Epithelial cell of esophagus (primary cell): ENCODE results near the gene AUTS2.

ENCODE experiments used
- DNase-seq: peaks from one replicate; pipeline ENCODE4 v3.0.0; 2010; ENCODE audit warnings: low read depth
- H3K4me3 ChIP-seq: 2 replicates; pipeline ENCODE4 v1.5.1; 2011; ENCODE audit warnings: mild to moderate bottlenecking, low read length, control low read depth
- TF ChIP-seq, protein P1 (sequence below): IDR thresholded peaks from 2 replicates; pipeline ENCODE4 v1.5.1; 2011; ENCODE audit warnings: low read depth, mild to moderate bottlenecking, low read length, control low read depth, inconsistent platforms; ENCODE audit not compliant: insufficient read depth; ENCODE audit errors: missing control alignments

The AUTS2 gene

GRCh38 chr7:69981646-69982045 is 383.4 kb downstream of the AUTS2 start:
- no peak overlapping the region for H3K4me3 ChIP-seq
- DNase-seq, result no peak
- TF ChIP-seq, protein P1, sequence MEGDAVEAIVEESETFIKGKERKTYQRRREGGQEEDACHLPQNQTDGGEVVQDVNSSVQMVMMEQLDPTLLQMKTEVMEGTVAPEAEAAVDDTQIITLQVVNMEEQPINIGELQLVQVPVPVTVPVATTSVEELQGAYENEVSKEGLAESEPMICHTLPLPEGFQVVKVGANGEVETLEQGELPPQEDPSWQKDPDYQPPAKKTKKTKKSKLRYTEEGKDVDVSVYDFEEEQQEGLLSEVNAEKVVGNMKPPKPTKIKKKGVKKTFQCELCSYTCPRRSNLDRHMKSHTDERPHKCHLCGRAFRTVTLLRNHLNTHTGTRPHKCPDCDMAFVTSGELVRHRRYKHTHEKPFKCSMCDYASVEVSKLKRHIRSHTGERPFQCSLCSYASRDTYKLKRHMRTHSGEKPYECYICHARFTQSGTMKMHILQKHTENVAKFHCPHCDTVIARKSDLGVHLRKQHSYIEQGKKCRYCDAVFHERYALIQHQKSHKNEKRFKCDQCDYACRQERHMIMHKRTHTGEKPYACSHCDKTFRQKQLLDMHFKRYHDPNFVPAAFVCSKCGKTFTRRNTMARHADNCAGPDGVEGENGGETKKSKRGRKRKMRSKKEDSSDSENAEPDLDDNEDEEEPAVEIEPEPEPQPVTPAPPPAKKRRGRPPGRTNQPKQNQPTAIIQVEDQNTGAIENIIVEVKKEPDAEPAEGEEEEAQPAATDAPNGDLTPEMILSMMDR, result no peak

- H3K4me3 ChIP-seq, result no peak overlapping the region
- DNase-seq, result no peak
- TF ChIP-seq, protein P1, result no peak
Observed at GRCh38 chr7:69982197-69982596, 383.9 kb downstream of the AUTS2 start.

DNA sequence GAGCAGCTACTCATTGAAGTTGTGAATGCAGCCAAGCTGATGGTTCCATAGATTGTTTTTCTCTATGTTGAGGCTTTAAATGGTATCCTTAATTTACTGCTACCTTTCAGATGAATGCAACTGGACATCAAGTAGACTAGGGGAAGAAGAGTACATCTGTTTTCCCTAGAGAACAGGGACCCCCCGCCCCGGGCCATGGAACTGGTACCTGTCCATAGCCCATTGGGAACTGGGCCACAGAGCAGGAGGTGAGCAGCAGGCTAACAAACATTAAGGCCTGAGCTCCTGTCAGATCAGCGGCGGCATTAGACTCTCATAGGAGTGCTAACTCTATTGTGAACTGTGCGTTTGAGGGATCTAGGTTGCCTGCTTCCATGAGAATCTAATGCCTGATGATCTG is 391.3 kb downstream of the AUTS2 start:
- DNase-seq, result no peak
- TF ChIP-seq, protein P1, result no peak

DNA sequence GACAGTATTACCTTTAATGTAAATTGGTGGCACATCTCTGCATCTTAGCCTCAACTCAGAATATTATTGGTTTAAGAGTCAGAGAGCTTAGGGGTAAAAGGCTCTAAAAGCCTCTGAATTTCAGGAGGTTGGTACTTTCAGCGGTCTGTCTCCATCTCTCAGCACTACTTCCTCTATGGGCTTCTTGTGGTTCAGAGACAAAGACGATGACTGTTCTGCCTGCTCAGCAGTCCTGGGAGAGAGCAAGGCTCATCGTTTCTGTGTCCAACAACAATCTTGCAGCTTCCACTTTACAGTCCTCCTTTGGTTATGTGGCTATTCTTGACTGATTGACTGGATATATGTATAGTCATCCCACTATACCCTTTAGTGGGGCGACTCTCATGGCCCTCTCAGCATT is 394.7 kb downstream of the AUTS2 start:
- no peak for DNase-seq
- H3K4me3 ChIP-seq, result no peak overlapping the region
- TF ChIP-seq, protein P1, result no peak

More for the DNA sequence above, 391.3 kb downstream of the AUTS2 start:
- no peak overlapping the region for H3K4me3 ChIP-seq

DNA sequence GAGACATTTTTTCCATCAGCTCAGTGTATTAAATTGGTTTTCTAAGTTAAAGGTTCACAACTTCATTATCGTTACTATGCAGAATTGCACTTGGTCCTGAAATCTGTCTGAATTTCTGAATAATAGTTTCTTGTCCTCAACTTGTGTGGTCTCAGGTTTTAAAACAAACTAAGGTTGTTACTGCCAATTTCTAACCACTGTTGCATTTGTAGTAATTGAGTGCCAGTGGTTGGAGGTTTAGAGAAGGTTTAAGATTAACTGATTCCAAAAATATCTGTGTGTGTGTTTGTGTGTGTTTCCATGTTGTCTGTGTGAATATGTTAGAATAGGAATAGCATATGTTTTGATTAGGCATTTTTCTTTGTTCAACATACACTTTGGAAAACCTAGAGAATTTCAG is 395.9 kb downstream of the AUTS2 start:
- H3K4me3 ChIP-seq, result no peak overlapping the region
- TF ChIP-seq, protein P1, result no peak
- no peak for DNase-seq

DNA sequence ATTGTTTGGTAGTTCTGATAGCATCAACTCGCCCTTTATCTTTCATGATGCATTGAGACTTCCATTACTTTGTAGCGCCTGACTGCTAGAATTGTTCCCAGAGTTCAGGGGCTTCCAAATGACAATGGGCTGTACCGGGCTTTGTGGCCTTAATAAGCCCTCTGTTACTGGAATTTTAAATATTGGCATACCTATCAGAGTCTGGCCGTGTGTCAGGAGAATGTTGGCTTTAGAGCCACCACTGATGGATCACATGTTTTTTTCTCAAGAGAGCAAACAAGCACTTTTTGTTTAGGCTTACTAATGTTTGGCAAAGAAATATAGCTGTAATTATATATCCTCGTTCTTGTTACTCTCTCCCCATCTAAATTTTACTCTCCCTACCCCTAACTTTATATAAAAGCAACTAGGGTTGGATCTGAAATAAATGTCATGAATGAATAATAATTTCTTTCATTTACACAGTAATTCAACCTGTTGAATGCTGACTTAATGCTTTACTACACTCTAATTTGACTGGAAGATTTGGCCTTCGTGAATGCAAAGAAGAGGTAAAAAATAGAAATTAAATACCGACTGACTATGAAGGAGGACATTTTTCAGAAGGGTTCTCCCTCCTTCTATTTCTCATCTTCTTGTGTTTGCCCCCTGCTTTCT is 396.7 kb downstream of the AUTS2 start:
- no peak for DNase-seq
- TF ChIP-seq, protein P1, result no peak
- no peak overlapping the region for H3K4me3 ChIP-seq

GRCh38 chr7:69996121-69996520 is 397.8 kb downstream of the AUTS2 start:
- no peak for DNase-seq

More at GRCh38 chr7:69996121-69996520, 397.8 kb downstream of the AUTS2 start:
- H3K4me3 ChIP-seq, result no peak overlapping the region
- TF ChIP-seq, protein P1, result no peak
